AG04449 (cell line): ENCODE measurements around the gene NAV2.

Experiments used
- CTCF ChIA-PET: fragments of 350-600 bp; formaldehyde crosslinking; extraction: SDS; loops from one replicate; lab custom pipeline; 2021; ENCODE audit warnings: antibody characterized with exemption; lab: Yijun Ruan, JAX
- POLR2A ChIA-PET: fragments of 400-600, 350-600 bp; formaldehyde crosslinking; extraction: SDS; loops from one replicate; lab custom pipeline; 2020; ENCODE audit warnings: antibody characterized with exemption, inconsistent platforms; lab: Yijun Ruan, JAX
- DNase-seq: peaks from one replicate; pipeline ENCODE4 v3.0.0-alpha.2; 2010; ENCODE audit warnings: low read depth, low spot score
- H3K4me3 ChIP-seq: 2 replicates; pipeline ENCODE4 v1.5.1; 2011; ENCODE audit warnings: low read depth, mild to moderate bottlenecking, control low read depth, low read length
- CTCF ChIP-seq: IDR thresholded peaks from one replicate; pipeline ENCODE4 v1.5.1; 2011; ENCODE audit warnings: mild to moderate bottlenecking, moderate library complexity, low read length, control low read depth, inconsistent platforms; ENCODE audit not compliant: insufficient read depth; ENCODE audit errors: missing control alignments

Gene NAV2

GRCh38 chr11:19912115-19912957 is 199.7 kb downstream of the NAV2 start:
- ChIA-PET CTCF (interaction anchor here (0.8 to 11.8 kb wide), 10 partner anchors 7 to 442 kb away, joined by 3 to 121 read pairs (median 5); no protein-coding TSS in a partner anchor), POLR2A (no interaction called here)
- TF ChIP-seq CTCF, result no peak

GRCh38 chr11:19912958-19913892 is 200.6 kb downstream of the NAV2 start:
- ChIA-PET POLR2A (interaction anchor here (0.6 kb wide), 1 partner anchor 76 kb away, joined by 4 read pairs; no protein-coding TSS in a partner anchor), CTCF (interaction anchor here (0.7 to 11.8 kb wide), 12 partner anchors 9 to 855 kb away, joined by 3 to 121 read pairs (median 4); no protein-coding TSS in a partner anchor)
- H3K4me3 ChIP-seq, result no peak overlapping the region
- no peak for DNase-seq
- TF ChIP-seq CTCF, result no peak

More at GRCh38 chr11:19912115-19912957, 199.7 kb downstream of the NAV2 start:
- H3K4me3 ChIP-seq, result no peak overlapping the region
- DNase-seq, result no peak

GRCh38 chr11:19913893-19914249 is 201.2 kb downstream of the NAV2 start:
- no peak for TF ChIP-seq CTCF
- DNase-seq, result no peak
- no peak overlapping the region for H3K4me3 ChIP-seq
- POLR2A ChIA-PET, result no interaction called here
- CTCF ChIA-PET, result interaction anchor here (0.6 to 11.8 kb wide), 6 partner anchors 9 to 856 kb away, joined by 3 to 121 read pairs (median 4); no protein-coding TSS in a partner anchor

- POLR2A ChIA-PET, result no interaction called here
- no peak for DNase-seq
- TF ChIP-seq CTCF, result no peak
- CTCF ChIA-PET, result interaction anchor here (0.9 to 11.8 kb wide), 5 partner anchors 13 to 217 kb away, joined by 3 to 121 read pairs (median 6); no protein-coding TSS in a partner anchor
- H3K4me3 ChIP-seq, result no peak overlapping the region
These were observed 203.2 kb downstream of the NAV2 start for GRCh38 chr11:19915808-19916207.

GRCh38 chr11:19917069-19917468 is 204.4 kb downstream of the NAV2 start:
- DNase-seq, result no peak
- POLR2A ChIA-PET, result no interaction called here
- no peak for TF ChIP-seq CTCF
- CTCF ChIA-PET, result interaction anchor here (1.0 to 11.8 kb wide), 5 partner anchors 11 to 216 kb away, joined by 4 to 121 read pairs (median 29); no protein-coding TSS in a partner anchor
- H3K4me3 ChIP-seq, result no peak overlapping the region
